HT1080 (cell line): Measurements from ENCODE around the gene WASHC4. TPM values are rescaled to one million over a fixed set of nuclear protein-coding genes. Genes with fewer than 3 reads are reported as not detected.
A peak's percentile ranks its signal among the peaks of the same experiment; 100 is the strongest.
"Not testable (repeated sequence)": the region's sequence is repeated elsewhere in the genome, so short reads cannot be mapped to it uniquely, and the experiment has no call there.

Experiments used
- DNase-seq: peaks from one replicate; pipeline ENCODE4 v3.0.0-alpha.2; 2015; ENCODE audit warnings: low read depth
- total RNA-seq: library from RNA; depleted of rRNA; stranded (reverse); fragments of >200 nt; shearing (Covaris generic); gene quantifications from 2 replicates; pipeline ENCODE4 v1.2.3, GENCODE V29; 2014

Gene WASHC4
- total RNA-seq, 1 experiment from 2014 or later = 37.4 TPM

- no peak for DNase-seq
Observed at GRCh38 chr12:105089817-105090216, 17.7 kb upstream of the WASHC4 start.

- no peak for DNase-seq
Observed at GRCh38 chr12:105090361-105090760, 17.2 kb upstream of the WASHC4 start.

- DNase-seq = no peak
Observed at GRCh38 chr12:105091476-105092206, 15.9 kb upstream of the WASHC4 start.

- no peak for DNase-seq
Observed at GRCh38 chr12:105092336-105092735, 15.2 kb upstream of the WASHC4 start.

- DNase-seq = not testable (repeated sequence)
Observed at GRCh38 chr12:105095338-105095737, 12.2 kb upstream of the WASHC4 start.

- DNase-seq = no peak
Observed at GRCh38 chr12:105099356-105099755, 8.2 kb upstream of the WASHC4 start.

- DNase-seq = peak; percentile 61
Observed at GRCh38 chr12:105100207-105100985, 7.1 kb upstream of the WASHC4 start.

- DNase-seq = no peak
Observed at GRCh38 chr12:105100998-105101397, 6.5 kb upstream of the WASHC4 start.

GRCh38 chr12:105102673-105103072 lies 4.9 kb upstream of the WASHC4 start:
- DNase-seq = no peak

- DNase-seq = no peak
Observed at GRCh38 chr12:105104762-105105161, 2.8 kb upstream of the WASHC4 start.

- no peak for DNase-seq
Observed at GRCh38 chr12:105106621-105107020, 910 bp upstream of the WASHC4 start.

GRCh38 chr12:105107171-105107493 lies 399 bp upstream of the WASHC4 start:
- no peak for DNase-seq

- peak; percentile 65 for DNase-seq
Observed at GRCh38 chr12:105109465-105110212, 2.1 kb downstream of the WASHC4 start.

GRCh38 chr12:105110851-105111250 lies 3.3 kb downstream of the WASHC4 start:
- no peak for DNase-seq

- DNase-seq = no peak
Observed at GRCh38 chr12:105113094-105113493, 5.6 kb downstream of the WASHC4 start.

- DNase-seq = no peak
Observed at GRCh38 chr12:105116969-105117368, 9.4 kb downstream of the WASHC4 start.

- no peak for DNase-seq
Observed at GRCh38 chr12:105120551-105120950, 13.0 kb downstream of the WASHC4 start.

GRCh38 chr12:105138248-105138647 lies 30.7 kb downstream of the WASHC4 start:
- DNase-seq = no peak

- DNase-seq = no peak
Observed at GRCh38 chr12:105141320-105141922, 33.9 kb downstream of the WASHC4 start.

GRCh38 chr12:105142259-105142658 lies 34.7 kb downstream of the WASHC4 start:
- DNase-seq = no peak

GRCh38 chr12:105156260-105156659 lies 48.7 kb downstream of the WASHC4 start:
- DNase-seq = no peak

- no peak for DNase-seq
Observed at GRCh38 chr12:105157606-105158005, 50.1 kb downstream of the WASHC4 start.
